ENCODE results near the gene PAK1. TPM values are rescaled to one million over a fixed set of nuclear protein-coding genes. Genes with fewer than 3 reads are reported as not detected.

PAK1 gene
- total RNA-seq, 1 donor from 2014 or later = 41.0 TPM

DNA sequence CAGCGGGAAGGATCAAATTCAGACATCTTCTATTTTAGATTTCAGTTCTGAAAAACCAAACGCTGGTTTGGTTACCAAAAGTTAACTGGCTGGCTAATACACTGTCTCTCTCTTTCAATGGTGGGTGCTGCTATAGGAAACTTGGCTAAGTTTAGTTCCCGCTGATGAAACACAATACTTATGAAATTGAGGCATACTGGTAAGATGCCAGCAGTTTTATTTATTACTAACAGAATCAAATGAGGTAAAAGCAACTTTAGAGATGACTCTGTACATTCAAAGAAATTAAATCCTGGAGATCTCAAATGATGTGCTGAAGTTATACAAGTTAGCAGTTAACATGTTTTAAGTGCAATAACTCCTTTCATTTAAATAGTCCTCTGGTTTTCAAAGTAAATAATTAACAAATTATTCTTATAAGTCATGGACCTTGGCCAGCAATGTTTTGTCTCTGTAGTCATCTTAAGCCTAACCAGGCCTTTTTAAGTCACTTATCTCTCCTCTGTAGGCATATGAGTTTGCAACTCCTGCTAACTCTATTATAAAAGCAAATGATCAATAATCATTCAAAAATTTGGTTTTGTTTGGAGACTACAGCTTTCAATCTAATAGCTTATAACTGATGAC lies 54.8 kb downstream of the PAK1 start:
- H3K4me1 ChIP-seq (ENCODE audit: insufficient read depth, low read length) = no peaks in the 10 kb centered on the region
- FAIRE-seq (no peak), DNase-seq (ENCODE audit: low read depth) (no peak)
- H3K27me3 Mint-ChIP-seq (ENCODE audit: low read depth, unreplicated experiment) = no peaks in the 10 kb centered on the region
- no peak overlapping the region for H3K4me2 ChIP-seq (ENCODE audit: low read length)
- no peak overlapping the region for H3K4me3 Mint-ChIP-seq (ENCODE audit: unreplicated experiment)
- H3K27ac Mint-ChIP-seq (ENCODE audit: unreplicated experiment) = no peak overlapping the region
- no peaks in the 10 kb centered on the region for H3K27me3 ChIP-seq (ENCODE audit: insufficient read depth, low read length)
- TF ChIP-seq EZH2 (IDR thresholded peaks at IDR 0.05; ENCODE audit: insufficient read depth, low read length) = no peak
- TF ChIP-seq, protein P1, sequence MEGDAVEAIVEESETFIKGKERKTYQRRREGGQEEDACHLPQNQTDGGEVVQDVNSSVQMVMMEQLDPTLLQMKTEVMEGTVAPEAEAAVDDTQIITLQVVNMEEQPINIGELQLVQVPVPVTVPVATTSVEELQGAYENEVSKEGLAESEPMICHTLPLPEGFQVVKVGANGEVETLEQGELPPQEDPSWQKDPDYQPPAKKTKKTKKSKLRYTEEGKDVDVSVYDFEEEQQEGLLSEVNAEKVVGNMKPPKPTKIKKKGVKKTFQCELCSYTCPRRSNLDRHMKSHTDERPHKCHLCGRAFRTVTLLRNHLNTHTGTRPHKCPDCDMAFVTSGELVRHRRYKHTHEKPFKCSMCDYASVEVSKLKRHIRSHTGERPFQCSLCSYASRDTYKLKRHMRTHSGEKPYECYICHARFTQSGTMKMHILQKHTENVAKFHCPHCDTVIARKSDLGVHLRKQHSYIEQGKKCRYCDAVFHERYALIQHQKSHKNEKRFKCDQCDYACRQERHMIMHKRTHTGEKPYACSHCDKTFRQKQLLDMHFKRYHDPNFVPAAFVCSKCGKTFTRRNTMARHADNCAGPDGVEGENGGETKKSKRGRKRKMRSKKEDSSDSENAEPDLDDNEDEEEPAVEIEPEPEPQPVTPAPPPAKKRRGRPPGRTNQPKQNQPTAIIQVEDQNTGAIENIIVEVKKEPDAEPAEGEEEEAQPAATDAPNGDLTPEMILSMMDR (IDR thresholded peaks at IDR 0.05; ENCODE audit: insufficient read depth, low read depth, low read length) = no peak
- H3K27ac ChIP-seq (ENCODE audit: low read depth, low read length) = no peak overlapping the region
- no peaks in the 10 kb centered on the region for H3K36me3 ChIP-seq (ENCODE audit: insufficient read depth, low read length)
- H3K9me3 ChIP-seq (ENCODE audit: insufficient read depth, low read depth, low read length) = no peaks in the 10 kb centered on the region
- no peak overlapping the region for H3K9ac ChIP-seq (ENCODE audit: low read length)
- no peak overlapping the region for H2AFZ ChIP-seq (ENCODE audit: low read depth, low read length)
- no peak overlapping the region for H3K4me3 ChIP-seq (ENCODE audit: insufficient read depth, low read depth, low read length)
- H3K79me2 ChIP-seq (ENCODE audit: insufficient read depth, low read length) = no peaks in the 10 kb centered on the region
- no peaks in the 10 kb centered on the region for H4K20me1 ChIP-seq (ENCODE audit: insufficient read depth, low read length)
- H3K36me3 Mint-ChIP-seq (ENCODE audit: low read depth, unreplicated experiment) = no peaks in the 10 kb centered on the region
- H3K4me1 Mint-ChIP-seq (ENCODE audit: low read depth, unreplicated experiment) = no peaks in the 10 kb centered on the region
- H3K9me3 Mint-ChIP-seq (ENCODE audit: unreplicated experiment) = no peaks in the 10 kb centered on the region

DNA sequence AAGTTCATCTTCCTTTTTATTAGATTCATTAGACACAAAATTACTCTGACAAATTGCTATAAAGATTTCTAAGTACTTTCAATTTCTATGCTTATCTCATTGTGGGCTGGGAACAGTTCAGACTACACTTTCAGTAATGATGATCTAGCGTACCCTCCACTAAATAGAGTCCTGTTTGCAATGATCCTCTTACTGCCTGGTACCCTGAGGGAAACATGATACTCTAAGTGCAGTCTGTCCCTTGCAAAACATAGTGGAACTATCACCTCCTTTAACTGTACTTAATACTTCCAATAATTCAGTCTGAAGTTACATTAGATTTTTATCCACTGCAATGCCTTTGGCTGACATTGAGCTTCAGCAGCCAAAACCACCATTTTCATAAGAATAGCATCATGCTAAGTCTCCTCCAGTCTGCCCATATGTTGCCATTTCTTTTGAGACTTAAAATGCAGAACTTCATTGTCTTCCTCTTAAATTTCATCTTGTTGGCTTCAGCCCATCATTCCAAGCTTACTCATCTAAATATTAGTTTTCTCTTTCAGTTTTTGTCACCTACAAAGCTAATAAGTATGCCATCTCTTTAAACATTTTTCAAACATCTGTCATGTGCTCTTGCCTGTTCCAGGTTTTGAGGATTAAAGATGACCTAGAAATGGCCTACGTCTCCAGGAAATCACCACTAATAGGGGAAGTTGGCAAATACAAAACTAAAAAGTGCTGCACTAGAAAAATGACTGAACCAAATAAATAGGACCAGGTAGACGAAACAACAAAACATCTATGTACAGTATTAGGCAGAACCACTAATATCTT lies 55.5 kb downstream of the PAK1 start:
- TF ChIP-seq, protein P1 (IDR thresholded peaks at IDR 0.05; ENCODE audit: insufficient read depth, low read depth, low read length) = no peak
- TF ChIP-seq EZH2 (IDR thresholded peaks at IDR 0.05; ENCODE audit: insufficient read depth, low read length) = no peak
- Mint-ChIP-seq H3K36me3 (ENCODE audit: low read depth, unreplicated experiment) (no peaks in the 10 kb centered on the region), H3K9me3 (ENCODE audit: unreplicated experiment) (no peaks in the 10 kb centered on the region)

DNA sequence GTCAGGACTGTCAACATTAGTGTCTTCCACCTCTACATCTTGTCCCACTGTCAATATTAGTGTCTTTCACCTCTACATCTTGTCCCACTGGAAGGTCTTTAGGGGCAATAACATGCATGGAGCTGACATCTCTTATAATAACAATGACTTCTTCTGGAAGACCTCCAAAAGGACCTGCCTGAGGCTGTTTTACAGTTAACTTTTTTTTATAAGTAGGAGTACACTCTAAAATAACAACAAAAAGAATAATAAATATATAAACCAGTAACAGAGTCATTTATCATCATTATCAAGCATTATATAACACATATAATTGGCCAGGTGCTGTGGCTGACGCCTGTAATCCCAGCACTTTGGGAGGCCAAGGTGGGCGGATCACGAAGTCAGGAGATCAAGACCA lies 57.5 kb downstream of the PAK1 start:
- no peaks in the 10 kb centered on the region for H3K36me3 Mint-ChIP-seq (ENCODE audit: low read depth, unreplicated experiment)
- H3K9me3 Mint-ChIP-seq (ENCODE audit: unreplicated experiment) = no peaks in the 10 kb centered on the region
- TF ChIP-seq EZH2 (IDR thresholded peaks at IDR 0.05; ENCODE audit: insufficient read depth, low read length) = no peak
- TF ChIP-seq, protein P1 (IDR thresholded peaks at IDR 0.05; ENCODE audit: insufficient read depth, low read depth, low read length) = no peak
- H3K4me3 Mint-ChIP-seq (ENCODE audit: unreplicated experiment) = no peak overlapping the region
- peaks cover 2% of the 10 kb centered on the region for H3K79me2 ChIP-seq (ENCODE audit: insufficient read depth, low read length)
- H3K4me3 ChIP-seq (ENCODE audit: insufficient read depth, low read depth, low read length) = no peak overlapping the region
- no peaks in the 10 kb centered on the region for H3K27me3 Mint-ChIP-seq (ENCODE audit: low read depth, unreplicated experiment)
- no peaks in the 10 kb centered on the region for H4K20me1 ChIP-seq (ENCODE audit: insufficient read depth, low read length)
- DNase-seq (ENCODE audit: low read depth) (no peak), FAIRE-seq (no peak)
- no peak overlapping the region for H3K4me2 ChIP-seq (ENCODE audit: low read length)
- no peaks in the 10 kb centered on the region for H3K27me3 ChIP-seq (ENCODE audit: insufficient read depth, low read length)
- H3K4me1 ChIP-seq (ENCODE audit: insufficient read depth, low read length) = no peaks in the 10 kb centered on the region
- H3K9me3 ChIP-seq (ENCODE audit: insufficient read depth, low read depth, low read length) = no peaks in the 10 kb centered on the region
- H3K36me3 ChIP-seq (ENCODE audit: insufficient read depth, low read length) = no peaks in the 10 kb centered on the region
- no peak overlapping the region for H3K9ac ChIP-seq (ENCODE audit: low read length)
- H3K27ac Mint-ChIP-seq (ENCODE audit: unreplicated experiment) = no peak overlapping the region
- H3K27ac ChIP-seq (ENCODE audit: low read depth, low read length) = no peak overlapping the region
- H2AFZ ChIP-seq (ENCODE audit: low read depth, low read length) = no peak overlapping the region
- no peaks in the 10 kb centered on the region for H3K4me1 Mint-ChIP-seq (ENCODE audit: low read depth, unreplicated experiment)

More for the DNA sequence above, 55.5 kb downstream of the PAK1 start:
- H3K36me3 ChIP-seq (ENCODE audit: insufficient read depth, low read length) = no peaks in the 10 kb centered on the region
- no peak overlapping the region for H3K4me3 ChIP-seq (ENCODE audit: insufficient read depth, low read depth, low read length)
- FAIRE-seq (no peak), DNase-seq (ENCODE audit: low read depth) (no peak)
- H3K27ac ChIP-seq (ENCODE audit: low read depth, low read length) = no peak overlapping the region
- H3K79me2 ChIP-seq (ENCODE audit: insufficient read depth, low read length) = no peaks in the 10 kb centered on the region
- no peak overlapping the region for H3K4me2 ChIP-seq (ENCODE audit: low read length)
- H3K27me3 ChIP-seq (ENCODE audit: insufficient read depth, low read length) = no peaks in the 10 kb centered on the region
- no peaks in the 10 kb centered on the region for H3K4me1 ChIP-seq (ENCODE audit: insufficient read depth, low read length)
- no peaks in the 10 kb centered on the region for H3K9me3 ChIP-seq (ENCODE audit: insufficient read depth, low read depth, low read length)
- no peaks in the 10 kb centered on the region for H3K4me1 Mint-ChIP-seq (ENCODE audit: low read depth, unreplicated experiment)
- H3K9ac ChIP-seq (ENCODE audit: low read length) = no peak overlapping the region
- H3K27me3 Mint-ChIP-seq (ENCODE audit: low read depth, unreplicated experiment) = no peaks in the 10 kb centered on the region
- no peak overlapping the region for H2AFZ ChIP-seq (ENCODE audit: low read depth, low read length)
- H3K4me3 Mint-ChIP-seq (ENCODE audit: unreplicated experiment) = no peak overlapping the region
- H3K27ac Mint-ChIP-seq (ENCODE audit: unreplicated experiment) = no peak overlapping the region
- no peaks in the 10 kb centered on the region for H4K20me1 ChIP-seq (ENCODE audit: insufficient read depth, low read length)
